ENCODE measurements around the gene HADHB.

- TF ChIP-seq, protein P1, sequence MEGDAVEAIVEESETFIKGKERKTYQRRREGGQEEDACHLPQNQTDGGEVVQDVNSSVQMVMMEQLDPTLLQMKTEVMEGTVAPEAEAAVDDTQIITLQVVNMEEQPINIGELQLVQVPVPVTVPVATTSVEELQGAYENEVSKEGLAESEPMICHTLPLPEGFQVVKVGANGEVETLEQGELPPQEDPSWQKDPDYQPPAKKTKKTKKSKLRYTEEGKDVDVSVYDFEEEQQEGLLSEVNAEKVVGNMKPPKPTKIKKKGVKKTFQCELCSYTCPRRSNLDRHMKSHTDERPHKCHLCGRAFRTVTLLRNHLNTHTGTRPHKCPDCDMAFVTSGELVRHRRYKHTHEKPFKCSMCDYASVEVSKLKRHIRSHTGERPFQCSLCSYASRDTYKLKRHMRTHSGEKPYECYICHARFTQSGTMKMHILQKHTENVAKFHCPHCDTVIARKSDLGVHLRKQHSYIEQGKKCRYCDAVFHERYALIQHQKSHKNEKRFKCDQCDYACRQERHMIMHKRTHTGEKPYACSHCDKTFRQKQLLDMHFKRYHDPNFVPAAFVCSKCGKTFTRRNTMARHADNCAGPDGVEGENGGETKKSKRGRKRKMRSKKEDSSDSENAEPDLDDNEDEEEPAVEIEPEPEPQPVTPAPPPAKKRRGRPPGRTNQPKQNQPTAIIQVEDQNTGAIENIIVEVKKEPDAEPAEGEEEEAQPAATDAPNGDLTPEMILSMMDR (IDR thresholded peaks at IDR 0.05 in 2 of 3, conservative IDR thresholded peaks at IDR 0.05 in 1 of 3; ENCODE audit: borderline replicate concordance in 1 of 3, insufficient read depth in 1 of 3, low read depth in 2 of 3, low read length in 2 of 3): no peak
- TF ChIP-seq POLR2AphosphoS5 (IDR thresholded peaks at IDR 0.05; ENCODE audit: low read depth, low read length): no peak
- TF ChIP-seq SP1 (IDR thresholded peaks at IDR 0.05; ENCODE audit: low read depth): no peak
- no peak for TF ChIP-seq CEBPB (IDR thresholded peaks at IDR 0.05; ENCODE audit: low read depth)
- no peak for TF ChIP-seq ZNF274 (IDR thresholded peaks at IDR 0.05; ENCODE audit: low read depth, low read length)
- TF ChIP-seq YY1 (IDR thresholded peaks at IDR 0.05; ENCODE audit: extremely low read depth, insufficient replicate concordance, low read depth, low read length): no peak
- TF ChIP-seq POLR2A (IDR thresholded peaks at IDR 0.05; ENCODE audit: borderline replicate concordance, extremely low read depth, insufficient read depth, insufficient read length): no peak
- no peak for TF ChIP-seq ZFX (IDR thresholded peaks at IDR 0.05)
- no peak for TF ChIP-seq EZH2 (IDR thresholded peaks at IDR 0.05)
- TF ChIP-seq JUND (IDR thresholded peaks at IDR 0.05): no peak
- TF ChIP-seq TCF7L2 (IDR thresholded peaks at IDR 0.05; ENCODE audit: borderline replicate concordance, extremely low read depth, insufficient read depth, insufficient read length): no peak
- no peak for TF ChIP-seq SIN3A (IDR thresholded peaks at IDR 0.05; ENCODE audit: low read depth)
- TF ChIP-seq, protein P2, sequence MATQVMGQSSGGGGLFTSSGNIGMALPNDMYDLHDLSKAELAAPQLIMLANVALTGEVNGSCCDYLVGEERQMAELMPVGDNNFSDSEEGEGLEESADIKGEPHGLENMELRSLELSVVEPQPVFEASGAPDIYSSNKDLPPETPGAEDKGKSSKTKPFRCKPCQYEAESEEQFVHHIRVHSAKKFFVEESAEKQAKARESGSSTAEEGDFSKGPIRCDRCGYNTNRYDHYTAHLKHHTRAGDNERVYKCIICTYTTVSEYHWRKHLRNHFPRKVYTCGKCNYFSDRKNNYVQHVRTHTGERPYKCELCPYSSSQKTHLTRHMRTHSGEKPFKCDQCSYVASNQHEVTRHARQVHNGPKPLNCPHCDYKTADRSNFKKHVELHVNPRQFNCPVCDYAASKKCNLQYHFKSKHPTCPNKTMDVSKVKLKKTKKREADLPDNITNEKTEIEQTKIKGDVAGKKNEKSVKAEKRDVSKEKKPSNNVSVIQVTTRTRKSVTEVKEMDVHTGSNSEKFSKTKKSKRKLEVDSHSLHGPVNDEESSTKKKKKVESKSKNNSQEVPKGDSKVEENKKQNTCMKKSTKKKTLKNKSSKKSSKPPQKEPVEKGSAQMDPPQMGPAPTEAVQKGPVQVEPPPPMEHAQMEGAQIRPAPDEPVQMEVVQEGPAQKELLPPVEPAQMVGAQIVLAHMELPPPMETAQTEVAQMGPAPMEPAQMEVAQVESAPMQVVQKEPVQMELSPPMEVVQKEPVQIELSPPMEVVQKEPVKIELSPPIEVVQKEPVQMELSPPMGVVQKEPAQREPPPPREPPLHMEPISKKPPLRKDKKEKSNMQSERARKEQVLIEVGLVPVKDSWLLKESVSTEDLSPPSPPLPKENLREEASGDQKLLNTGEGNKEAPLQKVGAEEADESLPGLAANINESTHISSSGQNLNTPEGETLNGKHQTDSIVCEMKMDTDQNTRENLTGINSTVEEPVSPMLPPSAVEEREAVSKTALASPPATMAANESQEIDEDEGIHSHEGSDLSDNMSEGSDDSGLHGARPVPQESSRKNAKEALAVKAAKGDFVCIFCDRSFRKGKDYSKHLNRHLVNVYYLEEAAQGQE (IDR thresholded peaks at IDR 0.05; ENCODE audit: low read depth): no peak
- TF ChIP-seq, protein P3, sequence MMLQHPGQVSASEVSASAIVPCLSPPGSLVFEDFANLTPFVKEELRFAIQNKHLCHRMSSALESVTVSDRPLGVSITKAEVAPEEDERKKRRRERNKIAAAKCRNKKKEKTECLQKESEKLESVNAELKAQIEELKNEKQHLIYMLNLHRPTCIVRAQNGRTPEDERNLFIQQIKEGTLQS (IDR thresholded peaks at IDR 0.05): no peak
Measured at GRCh38 chr2:26325851-26326250, 81.1 kb downstream of the HADHB start.

Measured in HCT116 (cell line).